Right ventricle myocardium inferior (tissue), 1 donor: Measurements from ENCODE around the gene ZFPM1. TPM values are rescaled to one million over a fixed set of nuclear protein-coding genes. Genes with fewer than 3 reads are reported as not detected.
A peak's percentile ranks its signal among the peaks of the same experiment; 100 is the strongest.

Source experiments
- ATAC-seq: fragments of 200-7000 bp; cut with Tn5 transposase; one replicate; pipeline ENCODE4 v1.9.1; 2020; ENCODE audit warnings: mild to moderate bottlenecking, moderate library complexity
- DNase-seq: peaks from one replicate; pipeline ENCODE4 v3.0.0; 2021; ENCODE audit errors: missing footprints
- intact Hi-C: fragments of 100-400 bp; cut with DNase I; formaldehyde crosslinking; loops from one replicate; pipeline ENCODE4 v1.11.0; 2022
- total RNA-seq: library from RNA; stranded (reverse); fragmentation: NEBNext Ultra II Directional; extraction: Animal tissue kit (Norgen Biotek cat#: 25700); gene quantifications from one replicate; pipeline ENCODE4 v1.2.1, GENCODE V29; 2021
- donor health status: DM: no; HTN: yes; CAD: no; lungs with severe emphysema.

ZFPM1 gene
- total RNA-seq, 1 donor from 2014 or later, result 4.1 TPM

DNA sequence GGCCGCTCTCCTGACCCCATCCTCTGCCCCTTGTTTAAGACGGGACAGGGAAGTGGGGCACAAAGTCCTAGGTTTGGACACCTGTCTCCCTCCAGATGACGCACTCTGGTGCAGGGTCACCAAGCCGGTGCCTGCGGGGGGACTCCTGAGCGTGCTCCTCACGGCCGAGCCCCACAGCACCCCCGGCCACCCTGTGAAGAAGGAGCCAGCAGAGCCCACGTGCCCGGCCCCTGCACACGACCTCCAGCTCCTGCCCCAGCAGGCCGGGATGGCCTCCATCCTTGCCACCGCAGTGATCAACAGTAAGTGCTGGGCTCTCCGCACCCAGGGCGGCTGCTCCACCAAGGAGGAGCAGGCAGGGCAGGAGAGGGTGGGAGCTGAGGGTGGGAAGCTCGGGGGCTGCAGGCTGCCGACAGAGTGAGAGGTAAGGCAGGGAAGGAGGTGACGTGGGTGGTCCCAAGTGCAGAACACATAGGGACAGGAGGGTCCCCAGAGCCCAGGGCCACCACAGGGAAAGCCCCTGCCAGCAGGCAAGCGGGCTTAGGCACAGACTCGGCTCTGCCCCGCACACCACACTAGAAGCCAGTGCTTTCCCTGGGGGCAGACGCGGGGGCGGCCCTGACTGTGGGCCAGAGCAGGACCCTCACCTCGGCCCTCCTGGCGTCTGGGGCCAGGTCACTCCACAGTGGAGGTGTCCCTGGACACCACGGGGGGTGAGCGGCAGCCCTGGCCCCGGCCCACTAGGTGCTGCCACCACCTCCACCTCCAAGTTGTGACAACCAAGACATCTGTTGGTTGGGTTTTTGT, 75.1 kb downstream of the ZFPM1 start:
- intact Hi-C loops, result loop anchor here (1.0 kb wide), 1 partner anchor 85 kb away; no protein-coding TSS in a partner anchor
- ATAC-seq, result no peak
- DNase-seq, result peak; percentile 71

DNA sequence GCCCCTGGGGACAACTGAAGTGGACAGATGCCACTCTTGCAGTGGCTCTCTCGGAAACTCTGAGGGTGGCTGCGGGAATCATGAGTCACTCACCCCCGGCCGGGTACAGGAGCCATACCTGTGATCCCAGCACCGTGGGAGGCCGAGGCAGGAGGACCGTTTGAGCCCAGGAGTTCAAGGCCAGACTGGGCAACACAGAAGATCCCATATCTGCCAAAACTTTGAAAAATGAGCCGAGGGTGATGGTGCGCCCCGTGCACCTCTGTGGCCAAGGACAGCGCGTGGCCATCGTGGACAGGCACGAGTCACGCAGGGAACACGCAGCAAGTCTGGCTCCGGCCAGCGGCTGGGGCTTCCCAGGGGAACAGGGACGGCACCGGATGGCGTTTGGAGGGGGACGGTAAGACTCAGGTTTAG, 75.8 kb downstream of the ZFPM1 start:
- DNase-seq (peak; percentile 60), ATAC-seq (no peak)
- intact Hi-C loops, result no loop called here

DNA sequence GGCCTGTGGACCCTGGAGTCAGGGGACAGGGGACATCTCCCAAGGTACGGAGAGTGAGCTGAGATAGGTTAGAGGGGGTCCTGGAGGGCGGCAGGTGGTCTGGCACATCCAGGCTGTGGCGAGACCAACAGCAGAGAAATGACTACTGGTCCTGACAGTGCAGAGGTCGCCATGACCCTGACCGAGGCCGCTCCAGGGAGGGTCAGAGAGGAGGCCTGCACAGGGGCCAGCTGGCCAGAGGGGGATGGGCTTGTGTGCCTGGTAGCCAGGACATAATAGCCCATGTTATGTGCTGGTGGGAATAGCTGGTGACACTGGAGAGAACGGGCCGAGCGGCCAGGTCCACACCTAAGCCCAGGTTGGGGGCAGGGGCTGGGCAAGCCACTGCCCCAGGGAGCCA, 76.5 kb downstream of the ZFPM1 start:
- DNase-seq, result peak; percentile 28
- intact Hi-C loops, result no loop called here
- ATAC-seq, result no peak

DNA sequence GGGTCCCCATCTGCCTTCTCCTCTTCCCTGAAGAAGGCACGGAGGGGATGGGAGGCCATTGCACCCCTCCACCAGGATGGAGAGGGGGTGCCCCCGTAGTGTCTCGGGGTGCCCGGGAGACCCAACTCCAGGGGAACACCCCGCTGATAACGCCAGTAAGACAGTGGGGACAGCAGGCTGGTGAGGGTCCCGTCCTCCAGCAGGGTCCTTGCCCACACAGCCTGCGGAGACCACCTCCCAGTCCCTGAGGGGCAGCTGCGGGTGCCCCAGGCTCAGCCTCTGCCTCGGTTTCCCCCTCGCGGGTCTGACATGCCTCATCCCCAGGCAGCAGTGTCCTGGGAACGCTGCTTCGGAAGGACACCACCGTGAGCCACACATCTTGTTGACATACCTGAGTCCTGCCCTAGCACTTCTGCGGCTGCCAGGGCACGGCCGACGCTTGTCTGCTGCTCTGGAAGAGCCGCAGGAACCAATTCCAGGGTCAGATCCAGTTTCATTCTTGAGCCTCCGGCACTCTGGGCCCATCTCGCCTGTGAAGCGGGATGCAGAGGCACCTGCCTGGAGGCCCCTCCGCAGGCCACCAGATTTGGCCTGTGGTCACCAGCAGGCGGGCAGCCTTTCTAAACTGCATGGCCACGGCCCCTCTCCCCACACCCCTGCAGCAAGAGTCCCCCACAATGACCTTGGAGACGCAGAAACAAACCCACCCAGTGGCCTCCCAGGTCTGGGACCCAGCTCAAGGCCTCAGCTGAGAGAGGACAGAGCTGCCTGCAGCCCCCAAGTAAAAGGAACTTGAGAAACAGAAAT, 77.2 kb downstream of the ZFPM1 start:
- intact Hi-C loops, result no loop called here
- ATAC-seq (no peak), DNase-seq (peak; percentile 64)

DNA sequence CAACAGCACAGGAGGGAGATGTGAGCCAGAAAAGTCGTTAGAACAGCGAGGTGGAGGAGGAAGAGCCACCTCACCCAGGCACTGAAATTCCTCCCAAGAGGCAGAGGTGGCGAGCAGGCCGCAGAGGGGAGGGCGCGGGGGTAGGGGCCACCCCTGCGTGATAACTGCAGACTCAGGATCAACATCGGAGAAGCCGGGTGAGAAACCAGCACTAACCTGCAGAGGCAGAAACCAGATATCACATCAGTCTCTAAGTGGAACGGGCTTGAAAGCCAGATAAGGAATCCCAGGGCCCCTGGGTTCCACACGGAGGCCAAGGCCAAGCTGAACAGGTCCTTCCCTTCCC, 77.8 kb downstream of the ZFPM1 start:
- ATAC-seq (no peak), DNase-seq (peak; percentile 33)
- intact Hi-C loops, result no loop called here

DNA sequence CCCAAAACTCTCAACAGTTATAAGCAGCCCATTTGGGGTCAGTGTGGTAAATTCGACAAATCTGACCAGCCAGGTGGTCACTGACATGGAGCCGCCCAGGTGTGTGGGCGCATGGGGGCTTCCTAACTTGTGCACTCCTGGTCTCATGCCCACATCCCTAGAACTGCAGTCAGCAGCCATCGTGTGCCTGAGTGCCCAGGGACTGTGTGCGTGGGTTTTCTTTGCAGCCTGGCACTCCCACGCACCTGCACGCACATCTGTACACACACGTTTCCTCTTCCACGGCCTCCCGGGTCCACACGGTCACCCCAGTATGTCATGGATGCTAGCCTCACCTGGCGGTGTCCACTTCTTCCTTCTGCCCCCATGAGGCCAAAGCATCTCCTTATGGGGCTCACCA, 78.3 kb downstream of the ZFPM1 start:
- ATAC-seq (no peak), DNase-seq (peak; percentile 27)
- intact Hi-C loops, result no loop called here

DNA sequence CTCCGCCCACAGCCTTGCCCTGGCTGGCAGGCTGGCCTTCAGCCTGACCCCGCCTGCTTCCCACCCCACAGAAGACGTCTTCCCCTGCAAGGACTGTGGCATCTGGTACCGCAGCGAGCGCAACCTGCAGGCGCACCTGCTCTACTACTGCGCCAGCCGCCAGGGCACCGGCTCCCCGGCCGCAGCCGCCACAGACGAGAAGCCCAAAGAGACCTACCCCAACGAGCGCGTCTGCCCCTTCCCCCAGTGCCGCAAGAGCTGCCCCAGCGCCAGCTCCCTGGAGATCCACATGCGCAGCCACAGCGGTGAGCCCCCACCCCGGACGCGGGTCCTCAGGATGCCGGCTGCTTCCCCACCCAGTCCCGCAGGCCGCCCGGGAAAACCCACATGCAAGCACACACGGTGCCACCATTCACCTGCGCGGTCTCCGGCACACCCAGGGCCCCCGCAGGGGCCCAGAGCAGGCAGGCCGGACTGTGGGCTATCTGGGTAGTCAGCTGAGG, 78.9 kb downstream of the ZFPM1 start:
- intact Hi-C loops, result no loop called here
- DNase-seq (peak; percentile 45), ATAC-seq (no peak)

DNA sequence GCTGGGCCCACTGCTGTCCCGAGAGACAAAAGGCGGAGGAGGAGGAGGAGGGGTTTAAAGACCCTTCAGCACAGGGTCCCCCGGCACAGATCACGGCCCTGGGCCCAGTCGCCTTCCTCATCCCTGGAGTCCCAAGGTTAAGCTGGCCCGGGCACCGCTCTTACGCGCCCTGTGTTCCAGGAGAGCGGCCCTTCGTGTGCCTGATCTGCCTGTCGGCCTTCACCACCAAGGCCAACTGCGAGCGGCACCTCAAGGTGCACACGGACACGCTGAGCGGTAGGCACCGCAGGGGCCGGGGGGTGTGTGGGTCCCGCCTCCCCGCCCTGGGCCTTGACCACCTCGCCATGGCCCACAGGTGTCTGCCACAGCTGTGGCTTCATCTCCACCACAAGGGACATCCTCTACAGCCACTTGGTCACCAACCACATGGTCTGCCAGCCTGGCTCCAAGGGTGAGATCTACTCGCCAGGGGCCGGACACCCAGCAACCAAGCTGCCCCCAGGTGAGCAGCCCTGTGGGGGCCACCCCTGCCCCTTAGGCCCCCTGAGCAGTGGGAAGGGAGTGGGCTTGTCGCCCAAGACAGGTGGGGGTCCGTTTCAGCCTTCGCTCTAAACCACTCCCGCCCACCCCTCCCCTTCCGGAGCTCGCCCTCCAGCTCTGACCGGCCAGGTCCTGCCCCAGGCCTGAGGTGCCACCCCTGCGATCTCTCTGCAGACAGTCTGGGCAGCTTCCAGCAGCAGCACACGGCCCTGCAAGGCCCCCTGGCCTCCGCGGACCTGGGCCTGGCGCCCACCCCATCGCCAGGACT, 79.6 kb downstream of the ZFPM1 start:
- DNase-seq, result peak; percentile 68
- intact Hi-C loops, result no loop called here
- no peak for ATAC-seq

DNA sequence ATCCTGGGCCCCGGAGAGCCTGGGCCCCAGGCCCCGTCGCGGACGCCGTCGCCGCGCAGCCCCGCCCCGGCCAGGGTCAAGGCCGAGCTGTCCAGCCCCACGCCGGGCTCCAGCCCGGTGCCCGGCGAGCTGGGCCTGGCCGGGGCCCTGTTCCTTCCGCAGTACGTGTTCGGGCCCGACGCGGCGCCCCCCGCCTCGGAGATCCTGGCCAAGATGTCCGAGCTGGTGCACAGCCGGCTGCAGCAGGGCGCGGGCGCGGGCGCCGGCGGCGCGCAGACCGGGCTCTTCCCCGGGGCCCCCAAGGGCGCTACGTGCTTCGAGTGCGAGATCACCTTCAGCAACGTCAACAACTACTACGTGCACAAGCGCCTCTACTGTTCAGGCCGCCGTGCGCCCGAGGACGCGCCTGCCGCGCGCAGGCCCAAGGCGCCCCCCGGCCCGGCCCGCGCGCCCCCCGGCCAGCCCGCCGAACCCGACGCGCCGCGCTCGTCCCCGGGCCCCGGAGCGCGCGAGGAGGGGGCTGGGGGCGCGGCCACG, 80.4 kb downstream of the ZFPM1 start:
- intact Hi-C loops, result no loop called here
- DNase-seq (no peak), ATAC-seq (peak; percentile 8)

DNA sequence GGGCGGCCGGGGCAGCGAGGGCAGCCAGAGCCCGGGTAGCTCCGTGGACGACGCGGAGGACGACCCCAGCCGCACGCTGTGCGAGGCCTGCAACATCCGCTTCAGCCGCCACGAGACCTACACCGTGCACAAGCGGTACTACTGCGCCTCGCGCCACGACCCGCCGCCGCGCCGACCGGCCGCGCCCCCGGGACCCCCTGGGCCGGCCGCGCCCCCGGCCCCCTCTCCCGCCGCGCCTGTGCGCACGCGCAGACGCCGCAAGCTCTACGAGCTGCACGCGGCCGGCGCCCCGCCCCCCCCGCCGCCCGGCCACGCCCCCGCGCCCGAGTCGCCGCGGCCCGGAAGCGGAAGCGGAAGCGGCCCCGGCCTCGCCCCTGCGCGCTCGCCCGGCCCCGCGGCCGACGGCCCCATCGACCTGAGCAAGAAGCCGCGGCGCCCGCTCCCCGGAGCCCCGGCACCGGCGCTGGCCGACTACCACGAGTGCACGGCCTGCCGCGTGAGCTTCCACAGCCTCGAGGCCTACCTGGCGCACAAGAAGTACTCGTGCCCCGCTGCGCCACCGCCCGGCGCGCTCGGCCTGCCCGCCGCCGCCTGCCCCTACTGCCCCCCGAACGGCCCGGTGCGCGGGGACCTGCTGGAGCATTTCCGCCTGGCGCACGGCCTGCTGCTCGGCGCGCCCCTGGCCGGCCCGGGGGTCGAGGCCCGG, 81.0 kb downstream of the ZFPM1 start:
- peak; percentile 91 for DNase-seq
- intact Hi-C loops, result no loop called here

DNA sequence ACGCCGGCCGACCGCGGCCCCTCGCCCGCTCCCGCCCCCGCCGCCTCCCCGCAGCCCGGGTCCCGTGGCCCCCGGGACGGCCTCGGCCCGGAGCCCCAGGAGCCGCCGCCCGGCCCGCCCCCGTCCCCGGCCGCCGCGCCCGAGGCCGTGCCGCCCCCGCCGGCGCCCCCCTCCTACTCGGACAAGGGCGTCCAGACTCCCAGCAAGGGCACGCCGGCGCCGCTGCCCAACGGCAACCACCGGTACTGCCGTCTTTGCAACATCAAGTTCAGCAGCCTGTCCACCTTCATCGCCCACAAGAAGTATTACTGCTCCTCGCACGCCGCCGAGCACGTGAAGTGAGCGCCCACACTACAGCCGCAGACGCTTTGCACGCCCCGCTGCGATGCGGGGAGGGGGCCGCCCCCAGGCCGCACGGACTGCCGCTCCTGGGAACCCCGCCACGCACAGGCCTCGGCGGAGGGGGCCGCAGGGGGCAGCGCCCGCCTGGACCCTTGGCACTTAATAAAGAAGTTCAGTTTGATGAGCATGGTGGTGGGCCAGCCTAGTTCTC, 81.6 kb downstream of the ZFPM1 start:
- peak; percentile 80 for DNase-seq
- intact Hi-C loops, result no loop called here
- peak; percentile 12 for ATAC-seq

More for the DNA sequence above, 81.0 kb downstream of the ZFPM1 start:
- ATAC-seq, result peak; percentile 59

DNA sequence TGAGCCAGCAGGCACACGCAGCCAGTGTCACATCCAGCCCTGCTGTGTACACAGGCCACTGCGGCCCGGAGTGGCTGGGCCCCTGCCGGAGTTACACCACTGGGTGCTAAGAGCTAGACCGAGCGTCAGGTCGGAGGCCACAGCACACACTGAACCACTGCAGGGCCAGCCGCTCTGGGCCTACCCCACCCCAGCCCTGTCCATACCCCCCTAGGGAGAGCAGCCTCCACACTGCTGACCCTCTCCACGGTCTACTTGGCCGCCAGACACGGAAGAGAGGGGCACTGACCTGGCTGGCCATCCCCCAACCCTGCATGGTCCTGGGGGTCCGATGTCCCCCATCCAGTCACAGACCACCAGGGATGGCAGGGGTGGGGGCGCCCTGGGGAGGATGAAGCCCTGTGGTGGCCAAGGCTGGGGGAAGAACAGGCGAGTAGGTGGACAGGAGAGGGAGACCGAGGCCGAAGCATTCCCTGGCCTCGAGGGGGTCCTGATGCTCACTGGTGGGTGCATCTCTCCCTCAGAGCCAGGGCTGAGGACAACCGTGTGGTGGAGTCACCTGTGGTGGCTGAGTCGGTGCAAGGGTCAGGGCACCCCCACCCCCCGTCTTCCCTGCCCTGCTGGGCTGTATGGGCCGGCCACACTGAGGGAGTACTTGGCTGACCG, 82.2 kb downstream of the ZFPM1 start:
- DNase-seq (peak; percentile 72), ATAC-seq (no peak)
- intact Hi-C loops, result no loop called here

DNA sequence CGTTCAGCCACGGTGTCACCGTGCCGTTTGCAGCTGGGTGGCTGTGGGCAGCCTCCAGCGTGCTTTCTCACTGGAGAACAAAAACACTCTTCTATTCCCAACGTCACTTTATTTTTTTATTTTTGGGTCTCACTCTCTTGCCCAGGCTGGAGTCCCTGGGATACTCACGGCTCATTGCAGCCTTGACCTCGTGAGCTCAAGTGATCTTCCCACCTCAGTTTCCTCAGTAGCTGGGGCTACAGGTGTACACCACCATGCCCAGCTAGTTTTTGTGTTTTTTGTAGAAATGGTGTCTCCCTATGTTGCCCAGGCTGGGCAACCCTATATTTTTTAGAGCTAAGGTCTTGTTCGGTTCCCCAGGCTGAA, 82.8 kb downstream of the ZFPM1 start:
- no peak for DNase-seq
- no peak for ATAC-seq
- intact Hi-C loops, result no loop called here

DNA sequence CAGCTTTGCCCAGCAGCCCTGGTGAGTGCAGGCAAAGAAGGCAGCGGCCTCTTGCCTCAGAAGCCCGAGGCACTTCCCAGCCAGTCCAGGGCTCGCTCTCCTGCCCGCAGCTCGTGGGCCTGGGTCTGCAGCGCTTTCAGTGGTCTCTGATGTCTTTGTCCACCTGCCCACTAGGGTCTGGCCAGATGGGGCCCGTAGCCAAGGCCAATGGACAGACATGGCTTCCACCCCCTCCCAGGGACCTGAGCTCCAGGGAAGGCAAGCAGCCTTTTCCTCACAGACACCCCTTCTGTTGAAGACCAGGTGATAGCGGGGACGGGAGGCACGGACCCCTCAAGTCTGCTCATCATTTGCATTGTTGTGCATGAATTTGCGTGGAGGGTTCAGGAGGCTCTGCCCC, 83.4 kb downstream of the ZFPM1 start:
- DNase-seq, result peak; percentile 31
- intact Hi-C loops, result no loop called here
- no peak for ATAC-seq

DNA sequence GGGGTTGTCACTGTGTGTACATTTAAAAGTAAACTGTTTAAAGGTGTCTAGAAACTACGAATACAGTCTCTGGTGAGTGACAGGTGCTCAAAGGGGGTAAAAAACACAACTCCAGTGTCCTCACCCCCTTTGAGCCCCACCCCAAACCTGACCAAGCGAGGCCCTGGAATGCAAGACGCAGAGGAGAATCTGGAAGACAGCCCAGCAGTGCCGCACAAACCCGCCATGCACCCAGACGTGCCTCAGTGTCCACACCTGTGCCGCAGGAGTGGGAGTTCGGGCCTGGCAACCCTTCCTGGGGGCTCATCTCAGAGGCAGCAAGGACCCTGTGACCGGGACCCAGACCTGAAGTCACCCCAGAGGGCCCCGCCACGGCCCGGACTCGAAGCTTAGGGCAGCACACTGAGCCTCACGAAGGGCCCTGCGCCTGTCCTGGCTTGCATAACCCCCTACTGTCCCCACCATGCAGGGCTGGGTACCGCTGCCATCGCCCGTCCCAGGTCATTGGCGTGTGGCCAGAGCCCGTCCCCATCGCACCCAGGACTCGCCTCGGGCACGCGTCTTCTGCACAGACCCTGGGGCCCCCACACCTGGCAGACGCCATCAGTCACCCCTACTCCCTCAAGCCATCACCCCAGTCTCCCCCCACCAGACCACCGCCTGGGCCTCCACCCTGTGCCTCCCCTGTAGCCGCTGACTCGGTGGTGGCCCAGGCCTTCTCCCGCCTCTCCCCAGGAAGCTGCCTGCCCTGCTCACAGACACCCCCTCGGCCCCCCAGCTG, 84.1 kb downstream of the ZFPM1 start:
- DNase-seq, result peak; percentile 62
- ATAC-seq, result no peak
- intact Hi-C loops, result no loop called here

DNA sequence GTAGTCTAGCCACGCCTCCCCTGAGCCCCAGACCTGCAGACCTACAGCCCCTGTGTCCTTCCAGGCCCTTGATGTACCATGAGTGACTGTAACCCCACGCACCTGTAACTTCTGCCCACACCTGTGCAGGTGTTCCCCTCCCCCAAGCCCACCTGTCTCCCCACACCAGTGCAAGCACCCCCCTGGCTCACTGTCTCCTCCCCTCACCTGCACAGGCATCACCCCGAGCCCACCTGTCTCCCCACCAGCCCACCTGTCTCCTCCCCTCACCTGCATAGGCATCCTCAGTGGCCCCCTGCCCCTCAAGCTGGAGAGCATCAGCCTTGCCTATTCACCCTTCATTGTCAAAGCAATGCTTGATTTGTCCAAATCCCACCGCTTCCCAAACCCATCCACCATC, 84.8 kb downstream of the ZFPM1 start:
- no peak for DNase-seq
- intact Hi-C loops, result no loop called here
- no peak for ATAC-seq
